Activated CD4-positive, alpha-beta T cell treated with anti-CD3 and anti-CD28 coated beads for 36 hours (primary cell): ENCODE measurements around the gene PRDM10. TPM values are rescaled to one million over a fixed set of nuclear protein-coding genes. Genes with fewer than 3 reads are reported as not detected.

Source experiments
- ATAC-seq: fragments of 200-7000 bp; cut with Tn5 transposase; one replicate; pipeline ENCODE4 v1.10.0; 2021; ENCODE audit warnings: mild to moderate bottlenecking, moderate library complexity
- CTCF ChIA-PET: fragments of 350-600 bp; sonication (Branson Sonifier 250); formaldehyde crosslinking; loops from one replicate; lab custom pipeline; 2021; ENCODE audit warnings: antibody characterized with exemption; lab: Charles Lee
- POLR2A ChIA-PET: fragments of 350-600 bp; sonication (Branson Sonifier 250); formaldehyde crosslinking; loops from one replicate; lab custom pipeline; 2021; ENCODE audit warnings: antibody characterized with exemption, inconsistent platforms; lab: Charles Lee
- DNase-seq: peaks from one replicate; pipeline ENCODE4 v3.0.0-alpha.2; 2020
- H3K27ac Mint-ChIP-seq: one replicate; pipeline ENCODE4 v1.8.0; 2021; ENCODE audit warnings: mixed read lengths
- H3K27me3 Mint-ChIP-seq: one replicate; pipeline ENCODE4 v1.8.0; 2021; ENCODE audit warnings: mixed read lengths
- H3K36me3 Mint-ChIP-seq: one replicate; pipeline ENCODE4 v1.8.0; 2021; ENCODE audit warnings: low read depth, mixed read lengths
- H3K4me1 Mint-ChIP-seq: one replicate; pipeline ENCODE4 v1.8.0; 2021; ENCODE audit warnings: mixed read lengths
- H3K4me3 Mint-ChIP-seq: one replicate; pipeline ENCODE4 v1.8.0; 2021; ENCODE audit warnings: mild to moderate bottlenecking, moderate library complexity, mixed read lengths
- H3K9me3 Mint-ChIP-seq: one replicate; pipeline ENCODE4 v1.8.0; 2021; ENCODE audit warnings: low read depth, mixed read lengths
- intact Hi-C, 2 experiments: fragments of 100-400 bp; cut with DNase I in 1 of 2; cut with micrococcal nuclease in 1 of 2; formaldehyde crosslinking; loops; one replicate each; pipeline versions ENCODE4 v1.14.2 to v1.15.1; 2022 to 2024; cut with DNase I, micrococcal nuclease
- total RNA-seq, 2 experiments: library from RNA; stranded (reverse); gene quantifications; one replicate each; pipeline ENCODE4 v1.2.3, GENCODE V29; 2021

Gene PRDM10
- total RNA-seq, 2 experiments from 2014 or later = 15.4 to 17.3 TPM

- POLR2A ChIA-PET = no interaction called here
- Mint-ChIP-seq H3K4me1 (peaks cover 12% of the 10 kb centered on the region), H3K27me3 (no peaks in the 10 kb centered on the region), H3K36me3 (no peaks in the 10 kb centered on the region), H3K4me3 (no peak overlapping the region), H3K27ac (no peak overlapping the region), H3K9me3 (no peaks in the 10 kb centered on the region)
- CTCF ChIA-PET = interaction anchor here (0.5 to 2.3 kb wide), 2 partner anchors 15 to 109 kb away, joined by 3 to 8 read pairs; no protein-coding TSS in a partner anchor
- intact Hi-C loops = loop anchor here (10.0 kb wide), 3 partner anchors 362 to 1722 kb away; partner anchors contain the start of gene SNX19 (in 1 of the 2)
- DNase-seq (no peak), ATAC-seq (no peak)
Observed at GRCh38 chr11:130006929-130007328, 4.3 kb upstream of the PRDM10 start.

GRCh38 chr11:130003717-130004001 lies 1.0 kb upstream of the PRDM10 start:
- H3K27me3 Mint-ChIP-seq = no peaks in the 10 kb centered on the region
- peaks cover 4% of the 10 kb centered on the region for H3K36me3 Mint-ChIP-seq
- DNase-seq (no peak), ATAC-seq (no peak)
- intact Hi-C loops = loop anchor here (1.0 to 10.0 kb wide), 11 partner anchors 37 to 1719 kb away; partner anchors contain the start of gene SNX19 (in 2 of the 2)
- peak overlapping the region; percentile 95 for H3K27ac Mint-ChIP-seq
- H3K9me3 Mint-ChIP-seq = no peaks in the 10 kb centered on the region
- peaks cover 30% of the 10 kb centered on the region for H3K4me1 Mint-ChIP-seq
- CTCF ChIA-PET = interaction anchor here (0.8 to 3.5 kb wide), 4 partner anchors 109 to 427 kb away, joined by 3 to 12 read pairs (median 4); no protein-coding TSS in a partner anchor
- H3K4me3 Mint-ChIP-seq = peak overlapping the region; percentile 90
- POLR2A ChIA-PET = interaction anchor here (0.6 to 0.9 kb wide), 2 partner anchors 57 to 118 kb away, joined by 3 read pairs; no protein-coding TSS in a partner anchor

GRCh38 chr11:130002846-130003716 lies 446 bp upstream of the PRDM10 start:
- Mint-ChIP-seq H3K27ac (peak overlapping the region; percentile 100), H3K4me1 (peaks cover 32% of the 10 kb centered on the region), H3K4me3 (peak overlapping the region; percentile 90), H3K9me3 (no peaks in the 10 kb centered on the region), H3K27me3 (no peaks in the 10 kb centered on the region), H3K36me3 (peaks cover 4% of the 10 kb centered on the region)
- peak; percentile 91 for DNase-seq
- ATAC-seq = peak; percentile 82
- intact Hi-C loops = loop anchor here (1.0 to 10.0 kb wide), 16 partner anchors 37 to 1718 kb away; partner anchors contain the start of genes APLP2 (in 2 of the 2), SNX19 (in 2 of the 2), ZBTB44 (in 2 of the 2) and NFRKB (in 1 of the 2)
- CTCF ChIA-PET = interaction anchor here (0.6 to 3.5 kb wide), 7 partner anchors 7 to 428 kb away, joined by 3 to 12 read pairs (median 4); no protein-coding TSS in a partner anchor
- POLR2A ChIA-PET = interaction anchor here (0.7 to 0.9 kb wide), 2 partner anchors 119 to 721 kb away, joined by 3 read pairs; no protein-coding TSS in a partner anchor

- CTCF ChIA-PET = interaction anchor here (0.5 to 1.2 kb wide), 4 partner anchors 76 to 216 kb away, joined by 3 read pairs; no protein-coding TSS in a partner anchor
- peak; percentile 7 for ATAC-seq
- no peaks in the 10 kb centered on the region for H3K27me3 Mint-ChIP-seq
- H3K9me3 Mint-ChIP-seq = no peaks in the 10 kb centered on the region
- peaks cover 10% of the 10 kb centered on the region for H3K36me3 Mint-ChIP-seq
- H3K4me1 Mint-ChIP-seq = peaks cover 33% of the 10 kb centered on the region
- H3K4me3 Mint-ChIP-seq = peak overlapping the region; percentile 90
- POLR2A ChIA-PET = interaction anchor here (0.5 kb wide), 1 partner anchor 1680 kb away, joined by 4 read pairs; no protein-coding TSS in a partner anchor
- intact Hi-C loops = loop anchor here (1.0 to 10.0 kb wide), 12 partner anchors 41 to 1717 kb away; partner anchors contain the start of genes APLP2 (in 2 of the 2), SNX19 (in 2 of the 2), ZBTB44 (in 2 of the 2) and NFRKB (in 1 of the 2)
- peak overlapping the region; percentile 96 for H3K27ac Mint-ChIP-seq
- DNase-seq = peak; percentile 56
Observed at GRCh38 chr11:130001461-130002351, 929 bp downstream of the PRDM10 start.

- no peak overlapping the region for H3K27ac Mint-ChIP-seq
- no peak for ATAC-seq
- peak overlapping the region; percentile 90 for H3K4me3 Mint-ChIP-seq
- H3K27me3 Mint-ChIP-seq = no peaks in the 10 kb centered on the region
- H3K9me3 Mint-ChIP-seq = no peaks in the 10 kb centered on the region
- ChIA-PET POLR2A (interaction anchor here (1.0 kb wide), 1 partner anchor 9 kb away, joined by 7 read pairs; no protein-coding TSS in a partner anchor), CTCF (interaction anchor here (1.2 kb wide), 1 partner anchor 77 kb away, joined by 3 read pairs; no protein-coding TSS in a partner anchor)
- DNase-seq = no peak
- peaks cover 33% of the 10 kb centered on the region for H3K4me1 Mint-ChIP-seq
- H3K36me3 Mint-ChIP-seq = peaks cover 12% of the 10 kb centered on the region
- intact Hi-C loops = loop anchor here (5.0 to 10.0 kb wide), 4 partner anchors 122 to 1716 kb away; partner anchors contain the start of gene SNX19 (in 1 of the 2)
Observed at GRCh38 chr11:130000552-130001176, 2.0 kb downstream of the PRDM10 start.

- H3K4me3 Mint-ChIP-seq = no peak overlapping the region
- DNase-seq (no peak), ATAC-seq (no peak)
- H3K27me3 Mint-ChIP-seq = no peaks in the 10 kb centered on the region
- H3K27ac Mint-ChIP-seq = no peak overlapping the region
- no peaks in the 10 kb centered on the region for H3K9me3 Mint-ChIP-seq
- H3K4me1 Mint-ChIP-seq = peaks cover 29% of the 10 kb centered on the region
- H3K36me3 Mint-ChIP-seq = peaks cover 12% of the 10 kb centered on the region
- POLR2A ChIA-PET = no interaction called here
- intact Hi-C loops = no loop called here
- CTCF ChIA-PET = no interaction called here
Observed at GRCh38 chr11:129999407-129999806, 3.2 kb downstream of the PRDM10 start.

GRCh38 chr11:129998905-129999304 lies 3.7 kb downstream of the PRDM10 start:
- DNase-seq (no peak), ATAC-seq (no peak)
- Mint-ChIP-seq H3K27ac (no peak overlapping the region), H3K27me3 (no peaks in the 10 kb centered on the region), H3K36me3 (peaks cover 12% of the 10 kb centered on the region), H3K9me3 (no peaks in the 10 kb centered on the region), H3K4me3 (no peak overlapping the region), H3K4me1 (peaks cover 25% of the 10 kb centered on the region)
- ChIA-PET POLR2A (no interaction called here), CTCF (no interaction called here)
- intact Hi-C loops = no loop called here

GRCh38 chr11:129998107-129998506 lies 4.5 kb downstream of the PRDM10 start:
- POLR2A ChIA-PET = no interaction called here
- Mint-ChIP-seq H3K9me3 (no peaks in the 10 kb centered on the region), H3K27me3 (no peaks in the 10 kb centered on the region), H3K4me1 (peaks cover 22% of the 10 kb centered on the region), H3K36me3 (peaks cover 12% of the 10 kb centered on the region), H3K4me3 (no peak overlapping the region), H3K27ac (no peak overlapping the region)
- intact Hi-C loops = no loop called here
- DNase-seq = no peak
- CTCF ChIA-PET = interaction anchor here (1.0 to 1.7 kb wide), 3 partner anchors 75 to 133 kb away, joined by 3 to 4 read pairs (median 3); no protein-coding TSS in a partner anchor
- no peak for ATAC-seq

- no peak overlapping the region for H3K4me3 Mint-ChIP-seq
- no peaks in the 10 kb centered on the region for H3K9me3 Mint-ChIP-seq
- POLR2A ChIA-PET = no interaction called here
- no peak for ATAC-seq
- peaks cover 12% of the 10 kb centered on the region for H3K36me3 Mint-ChIP-seq
- no peaks in the 10 kb centered on the region for H3K27me3 Mint-ChIP-seq
- no peak overlapping the region for H3K27ac Mint-ChIP-seq
- no peak for DNase-seq
- CTCF ChIA-PET = interaction anchor here (0.6 to 1.7 kb wide), 5 partner anchors 15 to 134 kb away, joined by 3 to 4 read pairs (median 3); no protein-coding TSS in a partner anchor
- H3K4me1 Mint-ChIP-seq = peaks cover 27% of the 10 kb centered on the region
- intact Hi-C loops = no loop called here
Observed at GRCh38 chr11:129997513-129997912, 5.1 kb downstream of the PRDM10 start.
